Measurements from ENCODE around the gene ATP7B. TPM values are rescaled to one million over a fixed set of nuclear protein-coding genes. Genes with fewer than 3 reads are reported as not detected.

Gene ATP7B
- total RNA-seq, 2 experiments from 2014 or later, result 0.85 to 1.2 TPM

DNA sequence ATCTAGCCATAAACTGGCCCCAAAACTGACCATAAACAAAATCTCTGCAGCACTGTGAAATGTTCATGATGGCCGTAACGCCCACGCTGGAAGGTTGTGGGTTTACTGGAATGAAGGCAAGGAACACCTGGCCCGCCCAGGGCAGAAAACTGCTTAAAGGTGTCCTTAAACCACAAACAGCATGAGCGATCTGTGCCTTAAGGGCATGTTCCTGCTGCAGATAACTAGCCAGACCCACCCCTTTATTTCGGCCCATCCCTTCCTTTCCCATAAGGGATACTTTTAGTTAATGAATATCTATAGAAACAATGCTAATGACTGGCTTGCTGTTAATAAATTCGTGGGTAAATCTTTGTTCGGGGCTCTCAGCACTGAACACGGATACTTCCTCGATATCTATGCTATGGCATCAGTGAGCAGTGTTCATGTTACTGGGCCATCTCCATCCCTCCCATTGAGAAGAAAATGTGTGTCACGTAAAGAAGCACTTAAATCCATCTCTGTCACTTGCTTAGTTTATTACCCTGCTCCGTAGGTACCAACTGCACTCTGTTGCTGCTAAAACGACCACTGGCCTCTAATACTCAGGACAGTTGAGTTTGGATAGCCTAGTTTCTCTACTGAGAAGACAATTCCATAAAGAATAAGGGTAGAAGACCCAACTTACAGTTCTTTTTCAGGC is 5.3 kb downstream of the ATP7B start:
- ATAC-seq (ENCODE audit: poor library complexity) (no peak), DNase-seq (no peak)
- Histone ChIP-seq H3K9me3 (ENCODE audit: control insufficient read depth in 1 of 2, insufficient read depth in 1 of 2, low read length in 2 of 2) (no peaks in the 10 kb centered on the region), H3K27ac (ENCODE audit: low read depth in 1 of 2, low read length in 2 of 2) (no peak overlapping the region), H3K27me3 (ENCODE audit: control insufficient read depth in 1 of 2, insufficient read depth in 2 of 2, low read length in 2 of 2) (peaks cover 2 to 25% of the 10 kb centered on the region in 2 experiments), H3K4me1 (ENCODE audit: insufficient read depth, low read length) (peaks cover 3% of the 10 kb centered on the region), H3K4me3 (ENCODE audit: low read length) (no peak overlapping the region), H3K36me3 (ENCODE audit: insufficient read depth, low read length) (no peaks in the 10 kb centered on the region)
- intact Hi-C loops (cut with DNase I, micrococcal nuclease), result loop anchor here in 1 of 2 experiments (5.0 to 10.0 kb wide), 2 partner anchors 446 to 649 kb away; partner anchors contain the start of genes SUGT1 and VPS36
- H3K4me1 Mint-ChIP-seq (ENCODE audit: low read depth), result peaks cover 8% of the 10 kb centered on the region
- no peaks in the 10 kb centered on the region for H3K36me3 Mint-ChIP-seq (ENCODE audit: low read depth)
- TF ChIP-seq, protein P1, sequence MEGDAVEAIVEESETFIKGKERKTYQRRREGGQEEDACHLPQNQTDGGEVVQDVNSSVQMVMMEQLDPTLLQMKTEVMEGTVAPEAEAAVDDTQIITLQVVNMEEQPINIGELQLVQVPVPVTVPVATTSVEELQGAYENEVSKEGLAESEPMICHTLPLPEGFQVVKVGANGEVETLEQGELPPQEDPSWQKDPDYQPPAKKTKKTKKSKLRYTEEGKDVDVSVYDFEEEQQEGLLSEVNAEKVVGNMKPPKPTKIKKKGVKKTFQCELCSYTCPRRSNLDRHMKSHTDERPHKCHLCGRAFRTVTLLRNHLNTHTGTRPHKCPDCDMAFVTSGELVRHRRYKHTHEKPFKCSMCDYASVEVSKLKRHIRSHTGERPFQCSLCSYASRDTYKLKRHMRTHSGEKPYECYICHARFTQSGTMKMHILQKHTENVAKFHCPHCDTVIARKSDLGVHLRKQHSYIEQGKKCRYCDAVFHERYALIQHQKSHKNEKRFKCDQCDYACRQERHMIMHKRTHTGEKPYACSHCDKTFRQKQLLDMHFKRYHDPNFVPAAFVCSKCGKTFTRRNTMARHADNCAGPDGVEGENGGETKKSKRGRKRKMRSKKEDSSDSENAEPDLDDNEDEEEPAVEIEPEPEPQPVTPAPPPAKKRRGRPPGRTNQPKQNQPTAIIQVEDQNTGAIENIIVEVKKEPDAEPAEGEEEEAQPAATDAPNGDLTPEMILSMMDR (IDR thresholded peaks at IDR 0.05), result no peak
- H3K27me3 Mint-ChIP-seq, result peaks cover 12% of the 10 kb centered on the region
- no peaks in the 10 kb centered on the region for H3K9me3 Mint-ChIP-seq
- ChIA-PET CTCF (no interaction called here), POLR2A (no interaction called here)
- H3K27ac Mint-ChIP-seq, result no peak overlapping the region
- H3K4me3 Mint-ChIP-seq, result no peak overlapping the region

DNA sequence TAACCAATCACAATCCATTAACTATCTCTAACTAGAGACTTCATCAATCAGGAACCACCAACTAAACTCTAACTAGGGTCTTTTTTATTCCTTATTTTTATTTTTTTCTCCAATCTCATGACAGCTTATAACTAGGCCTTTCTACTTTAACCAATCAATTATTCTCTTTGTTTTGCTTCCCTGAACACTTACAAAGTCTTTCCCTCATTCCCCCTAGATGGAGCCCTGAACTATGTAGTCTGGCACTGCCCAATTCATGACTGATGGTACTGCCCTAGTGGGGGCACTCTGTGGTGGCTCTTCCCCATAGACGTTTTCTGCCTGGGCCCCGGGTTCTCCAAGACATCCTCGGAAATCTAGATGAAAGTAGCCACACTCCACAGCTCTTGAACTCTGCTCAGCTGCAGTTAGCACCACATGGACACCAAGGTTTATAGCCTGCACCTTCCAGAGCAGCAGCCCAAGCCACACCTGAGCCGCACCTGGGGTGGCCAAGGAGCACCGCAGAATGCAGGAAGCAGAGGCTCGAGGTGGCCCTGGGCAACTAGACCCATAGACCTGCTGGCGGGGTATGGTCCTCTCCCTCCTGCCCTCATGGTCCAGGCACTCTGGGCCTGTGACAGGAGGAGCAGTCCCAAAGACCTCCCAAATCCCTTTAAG is 6.6 kb downstream of the ATP7B start:
- ChIA-PET POLR2A (interaction anchor here (0.6 kb wide), 1 partner anchor 110 kb away, joined by 3 read pairs; no protein-coding TSS in a partner anchor), CTCF (no interaction called here)
- Histone ChIP-seq H3K27me3 (ENCODE audit: control insufficient read depth in 1 of 2, insufficient read depth in 2 of 2, low read length in 2 of 2) (peaks cover 4 to 13% of the 10 kb centered on the region in 2 experiments), H3K4me3 (ENCODE audit: low read length) (no peak overlapping the region), H3K4me1 (ENCODE audit: insufficient read depth, low read length) (no peaks in the 10 kb centered on the region), H3K9me3 (ENCODE audit: control insufficient read depth in 1 of 2, insufficient read depth in 1 of 2, low read length in 2 of 2) (no peaks in the 10 kb centered on the region), H3K36me3 (ENCODE audit: insufficient read depth, low read length) (no peaks in the 10 kb centered on the region), H3K27ac (ENCODE audit: low read depth in 1 of 2, low read length in 2 of 2) (no peak overlapping the region)
- Mint-ChIP-seq H3K4me1 (ENCODE audit: low read depth) (peaks cover 4% of the 10 kb centered on the region), H3K9me3 (no peaks in the 10 kb centered on the region), H3K36me3 (ENCODE audit: low read depth) (no peaks in the 10 kb centered on the region), H3K27me3 (peaks cover 8% of the 10 kb centered on the region), H3K4me3 (no peak overlapping the region), H3K27ac (no peak overlapping the region)
- ATAC-seq (ENCODE audit: poor library complexity) (no peak), DNase-seq (no peak)
- TF ChIP-seq, protein P1 (IDR thresholded peaks at IDR 0.05), result no peak
- intact Hi-C loops (cut with DNase I, micrococcal nuclease), result loop anchor here in 1 of 2 experiments (5.0 to 10.0 kb wide), 2 partner anchors 448 to 650 kb away; partner anchors contain the start of genes SUGT1 and VPS36

GRCh38 chr13:52003541-52003940 is 7.7 kb downstream of the ATP7B start:
- Mint-ChIP-seq H3K9me3 (no peaks in the 10 kb centered on the region), H3K4me1 (ENCODE audit: low read depth) (peaks cover 4% of the 10 kb centered on the region), H3K27ac (no peak overlapping the region), H3K36me3 (ENCODE audit: low read depth) (no peaks in the 10 kb centered on the region), H3K27me3 (peaks cover 8% of the 10 kb centered on the region), H3K4me3 (no peak overlapping the region)
- Histone ChIP-seq H3K9me3 (ENCODE audit: control insufficient read depth in 1 of 2, insufficient read depth in 1 of 2, low read length in 2 of 2) (no peaks in the 10 kb centered on the region), H3K4me1 (ENCODE audit: insufficient read depth, low read length) (no peaks in the 10 kb centered on the region), H3K4me3 (ENCODE audit: low read length) (no peak overlapping the region), H3K36me3 (ENCODE audit: insufficient read depth, low read length) (no peaks in the 10 kb centered on the region), H3K27me3 (ENCODE audit: control insufficient read depth in 1 of 2, insufficient read depth in 2 of 2, low read length in 2 of 2) (peaks cover 4 to 5% of the 10 kb centered on the region in 2 experiments), H3K27ac (ENCODE audit: low read depth in 1 of 2, low read length in 2 of 2) (no peak overlapping the region)
- ATAC-seq (ENCODE audit: poor library complexity), result no peak
- no peak for DNase-seq
- POLR2A ChIA-PET, result no interaction called here
- CTCF ChIA-PET, result no interaction called here
- TF ChIP-seq, protein P1 (IDR thresholded peaks at IDR 0.05), result no peak
- intact Hi-C loops (cut with DNase I, micrococcal nuclease), result loop anchor here in 1 of 2 experiments (10.0 kb wide), 1 partner anchor 651 kb away; the partner anchor contains the start of gene SUGT1

Measured in CD4-positive, alpha-beta T cell (primary cell).